Measurements from ENCODE around the gene ISY1. TPM values are rescaled to one million over a fixed set of nuclear protein-coding genes. Genes with fewer than 3 reads are reported as not detected.
"Not testable (repeated sequence)": the region's sequence is repeated elsewhere in the genome, so short reads cannot be mapped to it uniquely, and the experiment has no call there.

ISY1 gene
- total and polyA plus RNA-seq, 9 donors: 13.1 to 45.3 (median 28.8) TPM

DNA sequence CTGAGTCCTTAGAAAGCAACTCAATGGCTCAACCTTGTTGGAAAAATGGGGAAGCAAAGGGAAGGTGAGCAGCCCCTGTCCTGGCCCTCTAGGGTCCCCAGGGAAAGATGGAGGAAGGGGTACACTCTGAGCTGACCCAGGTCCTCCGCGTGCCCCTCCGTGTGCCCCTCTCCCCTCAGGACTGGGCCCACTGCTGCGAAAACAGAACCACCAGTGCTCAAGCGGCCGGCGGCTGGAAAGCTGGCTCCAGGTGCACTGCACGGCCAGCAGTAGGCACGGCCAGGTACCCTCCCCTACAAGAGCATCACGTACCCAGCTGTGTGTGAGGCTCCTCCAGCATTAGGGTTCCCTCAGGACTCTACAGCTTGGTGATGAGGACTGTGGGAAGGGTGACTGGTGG lies 65.6 kb downstream of the ISY1 start:
- Histone ChIP-seq H3K36me3 (no peaks in the 10 kb centered on the region), H3K27ac (no peak overlapping the region), H3K9me3 (no peaks in the 10 kb centered on the region), H3K27me3 (no peaks in the 10 kb centered on the region), H3K4me3 (no peak overlapping the region), H3K4me1 (ENCODE audit: insufficient read depth) (no peaks in the 10 kb centered on the region)
- intact Hi-C loops (cut with DNase I): loop anchor here in 1 of 4 donors (5.0 kb wide), 1 partner anchor 123 kb away; no protein-coding TSS in a partner anchor
- TF ChIP-seq EP300 (IDR thresholded peaks at IDR 0.05) (no peak), POLR2A (IDR thresholded peaks at IDR 0.05) (no peak)
- TF ChIP-seq, protein P1, sequence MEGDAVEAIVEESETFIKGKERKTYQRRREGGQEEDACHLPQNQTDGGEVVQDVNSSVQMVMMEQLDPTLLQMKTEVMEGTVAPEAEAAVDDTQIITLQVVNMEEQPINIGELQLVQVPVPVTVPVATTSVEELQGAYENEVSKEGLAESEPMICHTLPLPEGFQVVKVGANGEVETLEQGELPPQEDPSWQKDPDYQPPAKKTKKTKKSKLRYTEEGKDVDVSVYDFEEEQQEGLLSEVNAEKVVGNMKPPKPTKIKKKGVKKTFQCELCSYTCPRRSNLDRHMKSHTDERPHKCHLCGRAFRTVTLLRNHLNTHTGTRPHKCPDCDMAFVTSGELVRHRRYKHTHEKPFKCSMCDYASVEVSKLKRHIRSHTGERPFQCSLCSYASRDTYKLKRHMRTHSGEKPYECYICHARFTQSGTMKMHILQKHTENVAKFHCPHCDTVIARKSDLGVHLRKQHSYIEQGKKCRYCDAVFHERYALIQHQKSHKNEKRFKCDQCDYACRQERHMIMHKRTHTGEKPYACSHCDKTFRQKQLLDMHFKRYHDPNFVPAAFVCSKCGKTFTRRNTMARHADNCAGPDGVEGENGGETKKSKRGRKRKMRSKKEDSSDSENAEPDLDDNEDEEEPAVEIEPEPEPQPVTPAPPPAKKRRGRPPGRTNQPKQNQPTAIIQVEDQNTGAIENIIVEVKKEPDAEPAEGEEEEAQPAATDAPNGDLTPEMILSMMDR (IDR thresholded peaks at IDR 0.05): no peak
- DNase-seq: no peak
- WGBS, 3 donors: 94 to 98% (median 94%) methylated on average over 10 of the region's 10 CpGs

DNA sequence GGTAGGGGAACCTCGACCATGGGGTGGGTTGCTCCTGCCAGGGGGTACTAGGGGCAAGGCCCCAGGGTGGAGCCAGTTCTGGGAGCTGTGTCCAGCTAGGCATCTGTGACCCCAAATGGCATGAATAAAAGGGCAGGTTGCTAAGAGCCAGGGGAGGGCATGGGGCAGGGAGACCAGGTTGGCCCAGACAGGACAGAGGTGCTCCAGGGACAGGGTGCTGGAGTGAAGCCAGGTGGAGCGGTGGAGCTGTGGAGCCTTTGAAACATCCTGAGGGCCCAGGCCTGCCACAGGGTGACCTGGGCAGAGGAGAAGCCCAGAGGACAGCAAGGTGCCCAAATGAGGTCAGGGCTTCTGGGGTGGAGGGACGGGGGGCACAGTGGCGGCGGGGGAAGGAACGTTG lies 72.6 kb downstream of the ISY1 start:
- not testable (repeated sequence) for H3K4me3 ChIP-seq; H3K27ac ChIP-seq; H3K36me3 ChIP-seq; DNase-seq; H3K27me3 ChIP-seq; H3K9me3 ChIP-seq; H3K4me1 ChIP-seq (ENCODE audit: insufficient read depth)
- intact Hi-C loops (cut with DNase I): loop anchor here in 1 of 4 donors (10.0 kb wide), 1 partner anchor 104 kb away; no protein-coding TSS in a partner anchor
- no CpG with 5 or more reads among the region's 6 CpGs for WGBS, 3 donors

DNA sequence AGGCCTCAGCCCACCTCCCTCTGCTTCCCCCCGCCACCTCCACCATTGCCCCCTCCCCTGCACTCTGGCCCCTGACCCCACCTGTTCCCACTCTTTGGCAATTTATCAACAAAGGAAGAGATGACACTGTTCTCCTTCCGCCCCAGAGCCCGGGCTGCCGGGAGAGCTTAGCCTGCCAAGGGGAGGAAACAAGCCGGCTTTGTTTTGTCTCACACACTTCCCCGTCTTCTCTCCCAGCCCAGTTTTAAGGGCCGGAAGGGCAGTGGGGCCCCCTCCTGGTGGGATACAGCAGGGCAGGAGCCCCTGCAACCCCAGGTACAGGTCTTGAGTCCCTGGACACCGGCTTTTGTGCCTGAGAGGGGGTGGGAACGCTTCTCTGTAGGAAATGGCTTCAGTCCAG lies 73.0 kb downstream of the ISY1 start:
- H3K27ac ChIP-seq: peak overlapping the region in 1 of 2 donors; percentile 55
- not testable (repeated sequence) for H3K4me3 ChIP-seq
- intact Hi-C loops (cut with DNase I): loop anchor here in 1 of 4 donors (10.0 kb wide), 1 partner anchor 103 kb away; no protein-coding TSS in a partner anchor

DNA sequence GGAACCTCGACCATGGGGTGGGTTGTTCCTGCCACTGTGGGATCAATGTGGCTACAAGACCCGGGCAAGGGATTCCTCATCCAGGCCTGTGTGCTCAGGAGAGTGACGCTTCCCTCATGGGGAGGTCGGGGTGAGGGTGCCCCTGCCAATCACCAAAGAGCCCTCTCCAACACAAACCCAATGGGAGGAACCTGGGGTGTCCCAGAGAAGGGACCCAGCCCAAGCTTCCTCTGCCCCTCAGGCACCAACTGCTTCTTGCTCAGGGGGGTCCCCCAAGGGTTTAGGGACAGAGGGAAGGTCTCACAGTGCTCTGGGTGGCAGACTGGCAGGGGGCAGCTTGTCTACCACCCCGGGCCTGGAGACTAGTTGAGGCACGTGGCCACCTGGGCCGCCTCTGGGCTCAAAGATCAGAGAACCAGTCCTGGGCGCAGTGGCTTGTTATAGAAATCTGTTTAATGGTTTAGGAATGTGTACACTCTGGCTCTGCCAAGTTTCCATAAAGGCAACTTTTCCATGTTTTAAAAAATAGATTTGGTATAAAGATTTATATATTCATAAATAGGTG lies 73.6 kb downstream of the ISY1 start:
- WGBS, 3 donors: 28 to 39% (median 36%) methylated on average over 8 of the region's 8 CpGs
- no peaks in the 10 kb centered on the region for H3K9me3 ChIP-seq
- H3K27ac ChIP-seq: peak overlapping the region; percentile 85 to 90
- intact Hi-C loops (cut with DNase I): loop anchor here in 1 of 4 donors (10.0 kb wide), 1 partner anchor 102 kb away; no protein-coding TSS in a partner anchor
- no peak overlapping the region for H3K4me3 ChIP-seq
- peaks cover 6% of the 10 kb centered on the region for H3K4me1 ChIP-seq (ENCODE audit: insufficient read depth)
- TF ChIP-seq, protein P1 (IDR thresholded peaks at IDR 0.05): no peak
- TF ChIP-seq EP300 (IDR thresholded peaks at IDR 0.05) (no peak), POLR2A (IDR thresholded peaks at IDR 0.05) (no peak)
- H3K27me3 ChIP-seq: no peaks in the 10 kb centered on the region
- peak; percentile 73 to 77 (median 76) for DNase-seq
- H3K36me3 ChIP-seq: no peaks in the 10 kb centered on the region

More for the DNA sequence above, 73.0 kb downstream of the ISY1 start:
- H3K4me1 ChIP-seq (ENCODE audit: insufficient read depth); H3K9me3 ChIP-seq; H3K27me3 ChIP-seq; H3K36me3 ChIP-seq: not testable (repeated sequence)
- WGBS, 3 donors: 0% methylated on average over 6 of the region's 9 CpGs; no CpG with 5 or more reads in 2 of the 3 donors
- peak; percentile 62 to 75 (median 70) for DNase-seq

DNA sequence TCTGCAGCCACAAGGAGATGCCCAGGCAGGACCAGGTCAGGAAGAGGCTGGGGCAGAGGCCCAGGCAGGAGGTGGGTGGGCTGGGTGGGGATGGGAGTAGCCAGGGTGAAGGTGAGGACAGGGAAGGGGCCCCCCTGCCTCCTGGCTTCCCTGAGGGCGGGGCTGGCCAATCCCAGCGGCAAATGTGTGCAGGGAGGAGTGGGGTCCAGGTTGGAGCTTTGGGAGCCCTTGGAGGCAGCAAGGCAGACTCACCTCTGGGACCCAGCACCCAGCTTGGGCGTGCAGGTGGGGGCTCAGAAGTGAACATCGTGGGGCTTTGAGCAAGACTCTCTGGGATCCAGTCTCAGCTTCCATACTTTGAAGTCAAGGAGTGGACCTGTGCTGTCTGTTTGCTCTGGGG lies 75.0 kb downstream of the ISY1 start:
- Histone ChIP-seq H3K9me3 (no peaks in the 10 kb centered on the region), H3K27me3 (no peaks in the 10 kb centered on the region)
- WGBS, 3 donors: 85 to 93% (median 88%) methylated on average over 4 of the region's 4 CpGs

More for the DNA sequence above, 75.0 kb downstream of the ISY1 start:
- TF ChIP-seq EP300 (IDR thresholded peaks at IDR 0.05) (no peak), POLR2A (IDR thresholded peaks at IDR 0.05) (no peak)
- TF ChIP-seq, protein P1 (IDR thresholded peaks at IDR 0.05): no peak
- Histone ChIP-seq H3K4me3 (no peak overlapping the region), H3K36me3 (no peaks in the 10 kb centered on the region), H3K27ac (peak overlapping the region; percentile 85 to 90), H3K4me1 (ENCODE audit: insufficient read depth) (peaks cover 6% of the 10 kb centered on the region)
- DNase-seq: no peak
- intact Hi-C loops (cut with DNase I): loop anchor here in 1 of 4 donors (10.0 kb wide), 1 partner anchor 101 kb away; no protein-coding TSS in a partner anchor
